ENCODE measurements around the gene ASMT.

Gene ASMT

GRCh38 chrX:1593286-1594271, 21.3 kb upstream of the ASMT start:
- no peak for TF ChIP-seq CTCF (conservative IDR thresholded peaks at IDR 0.05)
- peak overlapping the region; percentile 88; the same call in 1 of the 2 replicates for H3K27ac ChIP-seq

- no peak for TF ChIP-seq CTCF (conservative IDR thresholded peaks at IDR 0.05)
These were observed 19.2 kb upstream of the ASMT start for GRCh38 chrX:1595711-1596060.

GRCh38 chrX:1596676-1597344, 18.0 kb upstream of the ASMT start:
- H3K27ac ChIP-seq = no peak overlapping the region
- TF ChIP-seq CTCF (conservative IDR thresholded peaks at IDR 0.05) = no peak

More at GRCh38 chrX:1595711-1596060, 19.2 kb upstream of the ASMT start:
- H3K27ac ChIP-seq = no peak overlapping the region

- TF ChIP-seq CTCF (conservative IDR thresholded peaks at IDR 0.05) = no peak
- H3K27ac ChIP-seq = no peak overlapping the region
These were observed 17.4 kb upstream of the ASMT start for GRCh38 chrX:1597345-1598020.

GRCh38 chrX:1598021-1598875, 16.6 kb upstream of the ASMT start:
- TF ChIP-seq CTCF (conservative IDR thresholded peaks at IDR 0.05) = no peak
- no peak overlapping the region for H3K27ac ChIP-seq

GRCh38 chrX:1598876-1599790, 15.7 kb upstream of the ASMT start:
- no peak overlapping the region for H3K27ac ChIP-seq
- TF ChIP-seq CTCF (conservative IDR thresholded peaks at IDR 0.05) = no peak

Measured in VCaP (cell line).